Measurements from ENCODE around the gene KCNJ15. TPM values are rescaled to one million over a fixed set of nuclear protein-coding genes. Genes with fewer than 3 reads are reported as not detected.

Gene KCNJ15
- total RNA-seq, 1 donor: 10.1 TPM

GRCh38 chr21:38273745-38274542 lies 17.2 kb downstream of the KCNJ15 start:
- H3K79me2 ChIP-seq (ENCODE audit: insufficient read depth, low read length): no peaks in the 10 kb centered on the region
- no peak overlapping the region for H3K4me2 ChIP-seq (ENCODE audit: insufficient read depth, low read length)
- DNase-seq (ENCODE audit: insufficient read length, low spot score, missing footprints): no peak

DNA sequence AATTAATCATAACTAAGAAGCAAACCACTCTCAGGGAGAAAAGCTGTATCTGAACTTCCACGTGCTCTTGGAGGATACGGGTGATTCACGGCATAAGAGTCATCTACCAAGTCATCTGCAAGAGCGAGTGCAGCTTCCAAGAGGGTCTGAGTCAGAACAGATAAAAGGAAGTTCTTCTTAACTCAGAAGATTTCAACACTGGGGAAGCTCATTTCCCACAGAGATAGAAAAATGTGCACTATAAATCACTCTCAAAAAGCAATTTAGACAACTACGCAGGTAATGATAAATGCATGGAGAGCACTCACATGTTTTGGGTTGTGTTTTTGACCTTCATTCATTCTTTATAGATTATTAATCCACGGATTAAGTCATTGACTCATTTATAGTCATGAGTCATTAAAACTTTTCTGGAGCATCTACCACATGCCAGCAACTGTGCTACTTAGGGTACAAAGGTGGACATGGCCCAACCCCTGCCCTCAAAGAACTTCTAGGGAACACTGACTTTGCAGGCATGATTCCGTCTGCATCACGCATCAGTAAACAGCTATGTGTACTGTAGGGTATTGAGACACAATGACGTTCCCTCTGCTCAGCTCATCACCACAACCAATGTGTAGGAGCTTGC lies 20.8 kb downstream of the KCNJ15 start:
- Histone ChIP-seq H3K4me2 (ENCODE audit: insufficient read depth, low read length) (peak overlapping the region; percentile 49), H3K27ac (ENCODE audit: low read depth, low read length) (peak overlapping the region; percentile 95), H2AFZ (ENCODE audit: low read length) (no peak overlapping the region), H3K27me3 (ENCODE audit: insufficient read depth, low read length) (no peaks in the 10 kb centered on the region), H3K4me3 (ENCODE audit: insufficient read depth, low read length) (no peak overlapping the region), H3K9me3 (ENCODE audit: low read depth, low read length) (no peaks in the 10 kb centered on the region), H4K20me1 (ENCODE audit: insufficient read depth, low read length) (no peaks in the 10 kb centered on the region), H3K36me3 (ENCODE audit: insufficient read depth, low read length) (no peaks in the 10 kb centered on the region), H3K79me2 (ENCODE audit: insufficient read depth, low read length) (no peaks in the 10 kb centered on the region), H3K4me1 (ENCODE audit: insufficient read depth, low read length) (peaks cover 28% of the 10 kb centered on the region)
- TF ChIP-seq, protein P1, sequence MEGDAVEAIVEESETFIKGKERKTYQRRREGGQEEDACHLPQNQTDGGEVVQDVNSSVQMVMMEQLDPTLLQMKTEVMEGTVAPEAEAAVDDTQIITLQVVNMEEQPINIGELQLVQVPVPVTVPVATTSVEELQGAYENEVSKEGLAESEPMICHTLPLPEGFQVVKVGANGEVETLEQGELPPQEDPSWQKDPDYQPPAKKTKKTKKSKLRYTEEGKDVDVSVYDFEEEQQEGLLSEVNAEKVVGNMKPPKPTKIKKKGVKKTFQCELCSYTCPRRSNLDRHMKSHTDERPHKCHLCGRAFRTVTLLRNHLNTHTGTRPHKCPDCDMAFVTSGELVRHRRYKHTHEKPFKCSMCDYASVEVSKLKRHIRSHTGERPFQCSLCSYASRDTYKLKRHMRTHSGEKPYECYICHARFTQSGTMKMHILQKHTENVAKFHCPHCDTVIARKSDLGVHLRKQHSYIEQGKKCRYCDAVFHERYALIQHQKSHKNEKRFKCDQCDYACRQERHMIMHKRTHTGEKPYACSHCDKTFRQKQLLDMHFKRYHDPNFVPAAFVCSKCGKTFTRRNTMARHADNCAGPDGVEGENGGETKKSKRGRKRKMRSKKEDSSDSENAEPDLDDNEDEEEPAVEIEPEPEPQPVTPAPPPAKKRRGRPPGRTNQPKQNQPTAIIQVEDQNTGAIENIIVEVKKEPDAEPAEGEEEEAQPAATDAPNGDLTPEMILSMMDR (IDR thresholded peaks at IDR 0.05; ENCODE audit: extremely low read depth, low read depth, low read length): no peak
- peak; percentile 44 for DNase-seq (ENCODE audit: insufficient read length, low spot score, missing footprints)

More at GRCh38 chr21:38273745-38274542, 17.2 kb downstream of the KCNJ15 start:
- TF ChIP-seq, protein P1 (IDR thresholded peaks at IDR 0.05; ENCODE audit: extremely low read depth, low read depth, low read length): no peak
- no peak overlapping the region for H2AFZ ChIP-seq (ENCODE audit: low read length)
- no peaks in the 10 kb centered on the region for H3K36me3 ChIP-seq (ENCODE audit: insufficient read depth, low read length)
- no peaks in the 10 kb centered on the region for H3K27me3 ChIP-seq (ENCODE audit: insufficient read depth, low read length)
- no peaks in the 10 kb centered on the region for H3K9me3 ChIP-seq (ENCODE audit: low read depth, low read length)
- H3K27ac ChIP-seq (ENCODE audit: low read depth, low read length): no peak overlapping the region
- H4K20me1 ChIP-seq (ENCODE audit: insufficient read depth, low read length): no peaks in the 10 kb centered on the region
- H3K4me1 ChIP-seq (ENCODE audit: insufficient read depth, low read length): peaks cover 26% of the 10 kb centered on the region
- H3K4me3 ChIP-seq (ENCODE audit: insufficient read depth, low read length): no peak overlapping the region

GRCh38 chr21:38280454-38280853 lies 23.7 kb downstream of the KCNJ15 start:
- Histone ChIP-seq H3K36me3 (ENCODE audit: insufficient read depth, low read length) (no peaks in the 10 kb centered on the region), H3K9me3 (ENCODE audit: low read depth, low read length) (no peaks in the 10 kb centered on the region), H3K4me1 (ENCODE audit: insufficient read depth, low read length) (peaks cover 34% of the 10 kb centered on the region), H3K27me3 (ENCODE audit: insufficient read depth, low read length) (no peaks in the 10 kb centered on the region), H2AFZ (ENCODE audit: low read length) (no peak overlapping the region), H3K4me3 (ENCODE audit: insufficient read depth, low read length) (no peak overlapping the region), H3K79me2 (ENCODE audit: insufficient read depth, low read length) (no peaks in the 10 kb centered on the region), H4K20me1 (ENCODE audit: insufficient read depth, low read length) (no peaks in the 10 kb centered on the region), H3K4me2 (ENCODE audit: insufficient read depth, low read length) (no peak overlapping the region), H3K27ac (ENCODE audit: low read depth, low read length) (peak overlapping the region; percentile 2)
- DNase-seq (ENCODE audit: insufficient read length, low spot score, missing footprints): no peak
- TF ChIP-seq, protein P1 (IDR thresholded peaks at IDR 0.05; ENCODE audit: extremely low read depth, low read depth, low read length): no peak

- TF ChIP-seq, protein P1 (IDR thresholded peaks at IDR 0.05; ENCODE audit: extremely low read depth, low read depth, low read length): no peak
Measured at GRCh38 chr21:38280867-38281266, 24.1 kb downstream of the KCNJ15 start.

More at GRCh38 chr21:38280867-38281266, 24.1 kb downstream of the KCNJ15 start:
- H3K4me3 ChIP-seq (ENCODE audit: insufficient read depth, low read length): no peak overlapping the region
- H3K27ac ChIP-seq (ENCODE audit: low read depth, low read length): peak overlapping the region; percentile 2
- H3K4me1 ChIP-seq (ENCODE audit: insufficient read depth, low read length): peaks cover 34% of the 10 kb centered on the region
- H3K9me3 ChIP-seq (ENCODE audit: low read depth, low read length): no peaks in the 10 kb centered on the region
- H2AFZ ChIP-seq (ENCODE audit: low read length): no peak overlapping the region
- H3K27me3 ChIP-seq (ENCODE audit: insufficient read depth, low read length): no peaks in the 10 kb centered on the region
- H4K20me1 ChIP-seq (ENCODE audit: insufficient read depth, low read length): no peaks in the 10 kb centered on the region
- no peaks in the 10 kb centered on the region for H3K79me2 ChIP-seq (ENCODE audit: insufficient read depth, low read length)
- no peak for DNase-seq (ENCODE audit: insufficient read length, low spot score, missing footprints)
- no peak overlapping the region for H3K4me2 ChIP-seq (ENCODE audit: insufficient read depth, low read length)
- no peaks in the 10 kb centered on the region for H3K36me3 ChIP-seq (ENCODE audit: insufficient read depth, low read length)

All from osteoblast (primary cell).